Measurements from ENCODE around the gene LGI1. TPM values are rescaled to one million over a fixed set of nuclear protein-coding genes. Genes with fewer than 3 reads are reported as not detected.
"Not testable (repeated sequence)": the region's sequence is repeated elsewhere in the genome, so short reads cannot be mapped to it uniquely, and the experiment has no call there.

LGI1 gene
- total RNA-seq, 2 donors from 2014 or later: not detected

GRCh38 chr10:93821051-93821772 lies 63.5 kb downstream of the LGI1 start:
- no peak overlapping the region for H3K27ac Mint-ChIP-seq
- no peak for DNase-seq

GRCh38 chr10:93826355-93826754 lies 68.6 kb downstream of the LGI1 start:
- Mint-ChIP-seq H3K9me3 (no peaks in the 10 kb centered on the region), H3K4me1 (ENCODE audit: low read depth) (no peaks in the 10 kb centered on the region), H3K4me3 (no peak overlapping the region), H3K36me3 (ENCODE audit: insufficient read depth in 2 of 2) (no peaks in the 10 kb centered on the region), H3K27me3 (ENCODE audit: low read depth) (no peaks in the 10 kb centered on the region), H3K27ac (no peak overlapping the region)
- no peak for ATAC-seq (replicated peaks in 1 of 2)
- no peak for DNase-seq

More at GRCh38 chr10:93821051-93821772, 63.5 kb downstream of the LGI1 start:
- H3K9me3 Mint-ChIP-seq: no peaks in the 10 kb centered on the region
- no peak for ATAC-seq (replicated peaks in 1 of 2)
- no peak overlapping the region for H3K4me3 Mint-ChIP-seq
- H3K4me1 Mint-ChIP-seq (ENCODE audit: low read depth): no peaks in the 10 kb centered on the region
- H3K27me3 Mint-ChIP-seq (ENCODE audit: low read depth): peaks cover 41% of the 10 kb centered on the region
- H3K36me3 Mint-ChIP-seq (ENCODE audit: insufficient read depth in 2 of 2): no peaks in the 10 kb centered on the region

GRCh38 chr10:93827056-93827804 lies 69.5 kb downstream of the LGI1 start:
- no peak overlapping the region for H3K27ac Mint-ChIP-seq
- no peaks in the 10 kb centered on the region for H3K27me3 Mint-ChIP-seq (ENCODE audit: low read depth)

GRCh38 chr10:93831065-93831464 lies 73.3 kb downstream of the LGI1 start:
- not testable (repeated sequence) for H3K27ac Mint-ChIP-seq; DNase-seq; H3K27me3 Mint-ChIP-seq (ENCODE audit: low read depth); ATAC-seq (replicated peaks in 1 of 2); H3K9me3 Mint-ChIP-seq; H3K4me3 Mint-ChIP-seq; H3K4me1 Mint-ChIP-seq (ENCODE audit: low read depth); H3K36me3 Mint-ChIP-seq (ENCODE audit: insufficient read depth in 2 of 2)

More at GRCh38 chr10:93827056-93827804, 69.5 kb downstream of the LGI1 start:
- DNase-seq (no peak), ATAC-seq (replicated peaks in 1 of 2) (no peak)
- no peaks in the 10 kb centered on the region for H3K36me3 Mint-ChIP-seq (ENCODE audit: insufficient read depth in 2 of 2)
- H3K9me3 Mint-ChIP-seq: no peaks in the 10 kb centered on the region
- no peaks in the 10 kb centered on the region for H3K4me1 Mint-ChIP-seq (ENCODE audit: low read depth)
- no peak overlapping the region for H3K4me3 Mint-ChIP-seq

GRCh38 chr10:93835770-93836169 lies 78.0 kb downstream of the LGI1 start:
- Mint-ChIP-seq H3K4me1 (ENCODE audit: low read depth) (no peaks in the 10 kb centered on the region), H3K27ac (no peak overlapping the region), H3K4me3 (no peak overlapping the region), H3K27me3 (ENCODE audit: low read depth) (no peaks in the 10 kb centered on the region), H3K36me3 (ENCODE audit: insufficient read depth in 2 of 2) (peaks cover 0 to 1% of the 10 kb centered on the region in 2 donors), H3K9me3 (peaks cover 1 to 8% of the 10 kb centered on the region in 2 donors)
- ATAC-seq (replicated peaks in 1 of 2) (no peak), DNase-seq (no peak)

GRCh38 chr10:93837822-93838221 lies 80.1 kb downstream of the LGI1 start:
- DNase-seq (no peak), ATAC-seq (replicated peaks in 1 of 2) (no peak)
- H3K4me1 Mint-ChIP-seq (ENCODE audit: low read depth): no peaks in the 10 kb centered on the region
- H3K27ac Mint-ChIP-seq: no peak overlapping the region
- peaks cover 1 to 6% of the 10 kb centered on the region in 2 donors for H3K9me3 Mint-ChIP-seq
- H3K36me3 Mint-ChIP-seq (ENCODE audit: insufficient read depth in 2 of 2): peaks cover 0 to 1% of the 10 kb centered on the region in 2 donors
- no peak overlapping the region for H3K4me3 Mint-ChIP-seq
- H3K27me3 Mint-ChIP-seq (ENCODE audit: low read depth): no peaks in the 10 kb centered on the region

- Mint-ChIP-seq H3K9me3 (peaks cover 1 to 6% of the 10 kb centered on the region in 2 donors), H3K36me3 (ENCODE audit: insufficient read depth in 2 of 2) (peaks cover 0 to 1% of the 10 kb centered on the region in 2 donors), H3K4me3 (no peak overlapping the region), H3K27ac (no peak overlapping the region), H3K27me3 (ENCODE audit: low read depth) (no peaks in the 10 kb centered on the region), H3K4me1 (ENCODE audit: low read depth) (no peaks in the 10 kb centered on the region)
- DNase-seq (no peak), ATAC-seq (replicated peaks in 1 of 2) (no peak)
Measured at GRCh38 chr10:93838278-93838677, 80.5 kb downstream of the LGI1 start.

GRCh38 chr10:93841961-93842360 lies 84.2 kb downstream of the LGI1 start:
- no peaks in the 10 kb centered on the region for H3K27me3 Mint-ChIP-seq (ENCODE audit: low read depth)

GRCh38 chr10:93844979-93845626 lies 87.4 kb downstream of the LGI1 start:
- ATAC-seq (replicated peaks in 1 of 2) (no peak), DNase-seq (no peak)
- H3K9me3 Mint-ChIP-seq: no peaks in the 10 kb centered on the region
- no peak overlapping the region for H3K4me3 Mint-ChIP-seq
- no peak overlapping the region for H3K27ac Mint-ChIP-seq
- H3K4me1 Mint-ChIP-seq (ENCODE audit: low read depth): no peaks in the 10 kb centered on the region
- no peaks in the 10 kb centered on the region for H3K36me3 Mint-ChIP-seq (ENCODE audit: insufficient read depth in 2 of 2)
- no peaks in the 10 kb centered on the region for H3K27me3 Mint-ChIP-seq (ENCODE audit: low read depth)

More at GRCh38 chr10:93841961-93842360, 84.2 kb downstream of the LGI1 start:
- Mint-ChIP-seq H3K4me1 (ENCODE audit: low read depth) (no peaks in the 10 kb centered on the region), H3K9me3 (no peaks in the 10 kb centered on the region), H3K27ac (no peak overlapping the region), H3K4me3 (no peak overlapping the region), H3K36me3 (ENCODE audit: insufficient read depth in 2 of 2) (no peaks in the 10 kb centered on the region)
- no peak for DNase-seq
- ATAC-seq (replicated peaks in 1 of 2): no peak

Other genes with a start within 250 kb of the LGI1 start
- not detected for gene FFAR4, start 191.3 kb upstream of the LGI1 start, total RNA-seq
- gene RBP4, start 156.7 kb upstream of the LGI1 start, total RNA-seq: not detected
- gene PDE6C, start 145.4 kb upstream of the LGI1 start, total RNA-seq: not detected
- gene FRA10AC1, start 55.3 kb upstream of the LGI1 start, total RNA-seq: 10 to 100 TPM; 27.9 to 40.7 TPM
- gene SLC35G1, start 136.0 kb downstream of the LGI1 start, total RNA-seq: 1 to 10 TPM; 4.8 to 5.6 TPM
- gene PLCE1, start 236.0 kb downstream of the LGI1 start, total RNA-seq: under 1 TPM; 0.05 to 0.12 TPM